ENCODE data around the gene TENM4.
"Not testable (repeated sequence)": the region's sequence is repeated elsewhere in the genome, so short reads cannot be mapped to it uniquely, and the experiment has no call there.

The TENM4 gene

GRCh38 chr11:78638704-78639380 lies 802.0 kb downstream of the TENM4 start:
- no peak for DNase-seq (ENCODE audit: low spot score)

- DNase-seq (ENCODE audit: low spot score), result not testable (repeated sequence)
Measured at GRCh38 chr11:78637527-78637926, 803.3 kb downstream of the TENM4 start.

DNA sequence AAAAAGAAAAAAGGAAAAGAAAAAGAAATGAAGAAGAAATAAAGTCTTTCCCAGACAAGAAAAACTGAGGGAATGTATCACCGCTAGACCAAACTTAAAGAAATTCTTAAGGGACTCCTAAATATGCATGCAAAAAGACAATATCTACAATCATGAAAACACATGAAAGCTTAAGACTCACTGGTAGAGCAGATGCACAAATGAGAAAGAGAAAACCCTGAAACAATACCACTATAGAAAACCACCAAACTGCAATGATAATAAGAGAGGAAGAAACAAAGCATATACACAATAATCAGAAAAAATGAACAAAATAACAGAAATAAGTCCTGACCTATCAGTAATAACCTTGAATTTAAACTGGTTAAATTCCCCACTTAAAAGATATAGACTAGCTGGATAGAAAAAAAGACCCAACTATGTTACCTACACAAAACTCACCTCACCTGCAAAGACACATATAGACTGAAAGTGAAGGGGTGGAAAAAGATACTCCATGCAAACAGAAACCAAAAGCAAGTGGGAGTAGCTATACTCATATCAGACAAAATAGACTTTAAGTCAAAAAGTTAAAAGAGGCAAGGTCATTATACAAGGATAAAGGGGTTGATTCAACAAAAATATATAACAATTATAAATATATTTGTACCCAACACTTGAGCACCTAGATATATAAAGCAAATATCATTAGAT lies 804.9 kb downstream of the TENM4 start:
- no peak for DNase-seq (ENCODE audit: low spot score)

GRCh38 chr11:78633516-78634310 lies 807.1 kb downstream of the TENM4 start:
- DNase-seq (ENCODE audit: low spot score), result no peak

- no peak for DNase-seq (ENCODE audit: low spot score)
Measured at GRCh38 chr11:78630561-78631303, 810.1 kb downstream of the TENM4 start.

- no peak for DNase-seq (ENCODE audit: low spot score)
Measured at GRCh38 chr11:78630155-78630554, 810.7 kb downstream of the TENM4 start.

- no peak for DNase-seq (ENCODE audit: low spot score)
Measured at GRCh38 chr11:78622666-78623065, 818.2 kb downstream of the TENM4 start.

GRCh38 chr11:78620159-78620558 lies 820.7 kb downstream of the TENM4 start:
- DNase-seq (ENCODE audit: low spot score), result no peak

DNA sequence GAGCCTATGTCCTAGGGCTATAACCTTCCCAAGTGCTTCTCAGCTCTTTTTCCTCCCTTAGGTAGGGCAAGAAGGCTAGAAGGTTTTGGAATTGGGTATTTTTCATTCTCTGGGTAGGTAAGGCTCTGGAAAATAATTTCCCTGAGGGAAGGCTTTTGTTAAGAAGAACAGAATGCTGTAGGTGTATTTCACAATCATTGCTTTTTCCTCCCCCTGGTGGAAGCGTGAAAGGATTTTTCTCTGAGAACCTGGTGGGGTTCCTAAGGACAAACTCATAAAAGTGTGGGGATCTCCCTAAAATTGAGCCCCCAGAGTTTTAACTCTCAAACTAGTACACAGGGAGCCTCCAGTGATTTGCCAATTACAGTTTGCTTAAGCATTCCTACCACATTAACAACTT lies 825.1 kb downstream of the TENM4 start:
- no peak for DNase-seq (ENCODE audit: low spot score)

GRCh38 chr11:78613378-78613813 lies 827.4 kb downstream of the TENM4 start:
- DNase-seq (ENCODE audit: low spot score), result no peak

DNA sequence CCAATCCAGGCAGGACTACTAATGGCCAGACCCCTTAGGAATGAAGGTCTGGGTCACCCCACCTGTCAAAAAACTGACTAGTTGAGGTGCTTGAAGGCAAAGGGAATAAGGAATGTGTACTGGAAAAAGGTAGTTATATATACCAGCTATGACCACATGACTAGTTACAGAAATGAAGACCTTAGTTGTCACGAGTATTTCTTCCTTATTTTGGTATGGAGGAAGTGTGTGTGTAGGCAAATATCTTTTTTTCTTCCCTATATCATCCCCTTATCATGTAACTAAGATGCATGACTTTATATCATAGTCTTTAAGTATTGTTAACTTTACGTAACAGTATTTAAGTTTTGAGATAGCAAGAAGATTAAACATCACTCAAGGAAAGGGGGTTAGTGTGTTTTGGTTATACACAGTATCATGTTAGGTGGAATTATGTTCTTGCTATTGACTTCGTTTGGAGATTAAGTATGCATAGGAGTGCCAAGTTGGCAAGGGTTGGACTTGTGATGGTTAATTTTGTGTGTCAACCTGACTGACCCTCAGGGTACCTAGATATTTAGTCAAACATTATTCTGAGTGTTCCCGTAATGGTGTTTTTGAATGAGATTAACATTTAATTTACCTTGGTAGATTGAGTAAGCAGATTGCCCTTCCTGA lies 828.0 kb downstream of the TENM4 start:
- no peak for DNase-seq (ENCODE audit: low spot score)

- not testable (repeated sequence) for DNase-seq (ENCODE audit: low spot score)
Measured at GRCh38 chr11:78609321-78609720, 831.5 kb downstream of the TENM4 start.

DNA sequence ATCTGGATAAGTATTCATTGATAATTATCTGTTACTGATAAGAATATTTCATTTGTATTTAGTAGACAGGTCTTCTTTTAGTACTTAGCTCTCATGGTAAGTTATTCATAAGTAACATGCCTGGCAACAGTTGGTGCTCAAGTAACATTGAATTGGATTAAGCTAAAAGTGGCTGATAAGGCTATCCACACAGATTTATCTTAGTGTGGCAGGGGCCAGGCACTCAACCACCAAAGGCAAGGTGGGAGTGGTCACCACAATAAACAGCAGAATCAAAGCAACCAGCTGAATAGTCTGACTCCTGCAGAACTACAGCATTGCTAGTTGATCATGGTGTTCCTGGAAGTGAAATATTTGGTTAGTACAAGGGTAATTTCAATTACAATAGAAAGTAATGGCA lies 833.1 kb downstream of the TENM4 start:
- no peak for DNase-seq (ENCODE audit: low spot score)

GRCh38 chr11:78606667-78607066 lies 834.2 kb downstream of the TENM4 start:
- DNase-seq (ENCODE audit: low spot score), result no peak

- DNase-seq (ENCODE audit: low spot score), result no peak
Measured at GRCh38 chr11:78605296-78605695, 835.5 kb downstream of the TENM4 start.

DNA sequence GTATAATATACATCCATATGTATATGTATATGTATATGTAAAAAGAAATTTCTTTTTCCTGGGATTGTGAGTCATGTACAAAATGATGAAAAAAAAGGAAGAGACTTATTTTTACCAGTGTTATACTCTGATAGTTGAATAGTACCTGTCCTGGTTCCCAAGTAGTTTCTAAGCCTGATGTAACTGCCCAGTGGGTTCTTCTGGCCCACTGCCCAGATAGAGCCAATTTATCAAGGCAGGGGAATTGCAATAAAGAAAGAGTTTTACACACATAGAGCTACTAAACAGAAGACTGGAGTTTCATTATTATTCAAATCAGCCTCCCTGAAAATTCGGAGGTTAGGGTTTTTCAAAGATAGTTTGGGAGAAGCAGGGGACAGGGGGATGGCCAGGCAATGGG lies 837.0 kb downstream of the TENM4 start:
- no peak for DNase-seq (ENCODE audit: low spot score)
